Fibroblast of peridontal ligament (primary cell): ENCODE data around the gene RPL28.
"Not testable (repeated sequence)": the region's sequence is repeated elsewhere in the genome, so short reads cannot be mapped to it uniquely, and the experiment has no call there.

ENCODE experiments used
- DNase-seq: peaks from one replicate; pipeline ENCODE4 v3.0.0-alpha.2; 2010; ENCODE audit errors: extremely low read depth

The RPL28 gene

DNA sequence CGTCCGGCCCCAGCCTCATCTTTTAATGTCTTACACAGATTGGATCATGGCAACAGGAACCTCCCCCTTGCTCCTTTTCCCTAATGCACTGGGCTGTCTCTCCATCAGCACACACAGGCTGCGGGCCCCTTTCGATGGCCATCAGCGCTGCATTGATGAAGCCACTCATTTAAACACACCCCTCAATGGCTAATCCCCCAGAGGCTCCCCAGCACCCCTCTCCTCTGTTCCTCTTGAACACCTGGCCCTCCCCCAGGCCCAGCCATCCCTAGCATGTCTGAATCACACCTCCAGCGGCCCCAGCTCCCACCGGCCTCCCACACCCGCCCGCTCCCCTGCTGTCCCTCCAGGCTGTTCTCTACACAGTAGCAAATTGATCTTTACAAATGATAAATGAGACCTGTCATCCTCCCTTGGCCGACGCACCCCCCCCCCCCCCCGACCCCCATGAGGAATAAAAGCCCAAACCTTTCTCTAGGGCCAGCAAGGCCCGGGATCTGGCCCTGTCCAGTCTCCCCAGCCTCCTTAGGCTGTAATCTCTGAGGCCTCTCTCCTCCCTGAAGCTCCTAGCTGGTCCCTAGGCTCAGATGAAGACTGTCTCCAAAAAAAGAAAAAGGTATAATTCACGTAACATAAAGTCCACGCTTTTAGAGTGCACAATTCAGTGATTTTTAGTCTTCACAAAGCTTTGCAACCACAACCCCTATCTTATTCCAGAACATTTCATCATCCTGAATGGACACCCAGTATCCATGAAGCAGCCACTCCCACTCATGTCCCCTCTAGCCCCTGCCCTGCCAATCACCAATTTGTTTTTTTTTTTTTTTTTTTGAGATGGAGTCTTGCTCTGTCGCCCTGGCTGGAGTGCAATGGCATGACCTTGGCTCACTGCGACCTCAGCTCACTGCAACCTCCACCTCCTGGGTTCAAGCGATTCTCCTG, 7.4 kb downstream of the RPL28 start:
- no peak for DNase-seq

- no peak for DNase-seq
Measured at GRCh38 chr19:55398200-55398925, 12.6 kb downstream of the RPL28 start.

GRCh38 chr19:55400281-55401087, 14.8 kb downstream of the RPL28 start:
- DNase-seq = no peak

DNA sequence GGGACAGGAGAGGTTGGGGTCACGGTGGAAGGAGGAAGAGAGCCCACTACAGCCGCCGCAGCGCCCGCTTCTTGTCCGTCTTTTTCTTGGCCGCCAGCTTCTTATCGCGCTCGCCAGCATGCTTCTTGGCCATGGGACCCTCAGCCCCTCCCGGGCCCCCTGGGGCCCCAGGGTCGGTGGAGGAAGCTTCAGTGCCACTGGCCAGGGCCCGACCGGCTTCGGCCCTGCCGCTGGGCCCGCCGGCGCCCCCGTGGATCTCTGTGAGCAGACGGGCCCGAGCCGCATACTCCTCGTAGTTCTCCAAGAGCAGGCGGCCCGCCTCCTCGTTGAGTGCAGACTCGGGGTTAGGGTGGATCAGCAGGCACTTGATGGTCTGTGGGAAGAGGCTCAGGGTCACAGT, 15.7 kb downstream of the RPL28 start:
- DNase-seq = not testable (repeated sequence)

GRCh38 chr19:55402509-55402908, 16.8 kb downstream of the RPL28 start:
- no peak for DNase-seq

- DNase-seq = no peak
Measured at GRCh38 chr19:55405638-55406037, 19.9 kb downstream of the RPL28 start.

- DNase-seq = no peak
Measured at GRCh38 chr19:55406091-55406825, 20.5 kb downstream of the RPL28 start.

GRCh38 chr19:55406826-55407549, 21.3 kb downstream of the RPL28 start:
- peak; percentile 25 for DNase-seq

- not testable (repeated sequence) for DNase-seq
Measured at GRCh38 chr19:55407550-55407799, 21.7 kb downstream of the RPL28 start, which contains the start of gene UBE2S. Gene UBE2S (minus strand): TSS chr19:55407788. CDS start chr19:55407589, 199 bp downstream.

DNA sequence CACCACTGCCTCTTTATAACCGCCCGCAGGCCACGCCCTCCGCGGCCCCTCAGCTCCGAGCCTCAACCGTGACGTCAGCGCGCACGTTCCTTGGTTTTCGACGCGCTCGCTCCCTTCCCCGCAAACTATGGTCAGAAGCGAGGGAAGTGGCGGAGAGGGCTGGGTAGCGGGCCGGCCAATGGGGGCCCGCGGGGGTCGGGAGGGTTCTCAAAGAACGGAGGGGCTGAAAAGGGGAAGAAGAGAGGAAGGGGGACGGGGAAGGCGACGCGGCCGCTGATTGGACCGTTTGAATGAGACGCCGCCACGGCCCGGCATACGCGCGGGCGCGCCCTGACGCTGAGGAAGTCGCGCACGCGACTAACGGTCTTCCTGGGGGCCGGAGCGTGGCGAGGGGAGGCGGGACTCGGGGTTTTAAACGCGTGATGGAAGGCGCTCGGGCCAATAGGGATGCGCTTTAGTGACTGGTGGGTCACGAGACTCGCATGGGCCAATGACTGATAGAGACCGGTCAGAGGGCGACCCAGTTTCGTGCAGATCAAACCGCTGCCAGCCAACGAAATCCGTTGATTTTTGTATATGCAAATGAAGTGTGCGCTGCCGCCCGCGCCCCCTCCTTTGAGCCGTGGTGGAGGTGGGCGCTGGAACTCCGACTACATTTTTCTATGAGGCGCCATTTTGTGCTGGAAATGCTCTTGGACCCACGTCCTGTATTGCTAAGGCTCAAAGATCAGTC, 22.2 kb downstream of the RPL28 start:
- peak; percentile 99 for DNase-seq

DNA sequence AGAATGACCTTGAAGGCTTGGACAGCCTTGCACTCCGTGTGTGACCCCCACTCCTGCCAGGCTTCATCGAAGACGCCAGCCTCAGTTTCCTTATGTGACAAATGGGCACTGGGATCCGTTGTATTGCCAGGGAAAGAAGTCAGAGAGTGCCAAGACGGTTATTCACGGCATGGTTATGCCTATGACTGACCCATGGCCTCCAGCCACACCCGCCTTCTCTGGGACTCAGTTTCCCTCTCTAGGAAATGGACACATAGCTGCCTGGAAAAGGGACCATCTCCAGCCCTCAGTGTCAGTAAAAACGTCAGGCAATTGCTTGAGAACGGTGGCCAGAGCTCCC, 22.8 kb downstream of the RPL28 start:
- no peak for DNase-seq

GRCh38 chr19:55409179-55409578, 23.4 kb downstream of the RPL28 start:
- not testable (repeated sequence) for DNase-seq

GRCh38 chr19:55410168-55410567, 24.4 kb downstream of the RPL28 start:
- DNase-seq = no peak

GRCh38 chr19:55418185-55418584, 32.5 kb downstream of the RPL28 start:
- peak; percentile 90 for DNase-seq

- DNase-seq = no peak
Measured at GRCh38 chr19:55419103-55419502, 33.4 kb downstream of the RPL28 start.

GRCh38 chr19:55419624-55420236, 34.0 kb downstream of the RPL28 start:
- no peak for DNase-seq

GRCh38 chr19:55421281-55421680, 35.5 kb downstream of the RPL28 start:
- DNase-seq = not testable (repeated sequence)

DNA sequence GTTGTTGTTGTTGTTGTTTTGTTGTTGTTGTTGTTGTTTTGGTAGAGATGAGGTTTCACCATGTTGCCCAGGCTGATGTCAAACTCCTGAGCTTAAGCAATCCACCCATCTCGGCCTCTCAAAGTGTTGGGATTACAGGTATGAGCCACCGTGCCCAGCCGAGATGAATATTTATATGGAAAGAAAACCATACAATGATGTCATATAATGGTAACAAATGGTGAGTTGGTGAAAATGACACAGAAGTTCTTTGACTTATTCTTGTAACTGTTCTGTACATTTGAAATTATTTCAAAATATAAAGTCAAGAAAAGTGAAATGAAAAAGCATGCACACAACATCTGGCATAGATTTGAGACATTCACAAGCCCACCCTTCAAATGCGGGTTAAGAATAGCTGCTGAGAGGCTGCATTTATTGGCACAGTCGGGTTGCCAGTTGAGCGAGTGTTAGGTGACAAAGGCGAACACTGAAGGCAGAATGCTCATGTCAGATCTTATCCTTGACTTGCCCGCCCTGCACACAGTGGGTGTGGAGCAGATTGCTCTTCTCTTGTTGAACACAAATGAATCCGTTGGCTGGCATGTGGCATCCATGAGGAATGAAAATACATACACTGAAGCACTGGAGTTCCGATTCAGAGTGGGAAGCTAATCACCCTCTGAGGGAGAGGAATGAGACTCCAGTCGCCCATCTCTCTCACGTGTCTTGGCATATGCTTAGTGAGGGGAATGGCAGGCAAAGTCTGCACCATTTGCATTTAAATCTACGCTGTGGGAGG, 37.7 kb downstream of the RPL28 start:
- DNase-seq = no peak

- DNase-seq = no peak
Measured at GRCh38 chr19:55424518-55424917, 38.8 kb downstream of the RPL28 start.
